ENCODE data around the gene PDGFB. TPM values are rescaled to one million over a fixed set of nuclear protein-coding genes. Genes with fewer than 3 reads are reported as not detected.
A peak's percentile ranks its signal among the peaks of the same experiment; 100 is the strongest.

The PDGFB gene
- total RNA-seq, 1 donor from 2014 or later = 0.44 TPM

- no peak overlapping the region for H3K27ac Mint-ChIP-seq (ENCODE audit: unreplicated experiment)
- H3K4me3 Mint-ChIP-seq (ENCODE audit: unreplicated experiment) = no peak overlapping the region
- no peaks in the 10 kb centered on the region for H3K36me3 Mint-ChIP-seq (ENCODE audit: unreplicated experiment)
- peaks cover 2% of the 10 kb centered on the region for H3K4me1 Mint-ChIP-seq (ENCODE audit: low read depth, unreplicated experiment)
- H3K9me3 Mint-ChIP-seq (ENCODE audit: unreplicated experiment) = no peaks in the 10 kb centered on the region
- peaks cover 1% of the 10 kb centered on the region for H3K27me3 Mint-ChIP-seq (ENCODE audit: unreplicated experiment)
- DNase-seq = no peak
- TF ChIP-seq CTCF (IDR thresholded peaks at IDR 0.05; ENCODE audit: partially characterized antibody, unreplicated experiment) = no peak
These were observed 18.4 kb downstream of the PDGFB start for GRCh38 chr22:39226353-39226752.

- Mint-ChIP-seq H3K27me3 (ENCODE audit: unreplicated experiment) (peaks cover 6% of the 10 kb centered on the region), H3K9me3 (ENCODE audit: unreplicated experiment) (no peaks in the 10 kb centered on the region), H3K4me1 (ENCODE audit: low read depth, unreplicated experiment) (peaks cover 2% of the 10 kb centered on the region), H3K4me3 (ENCODE audit: unreplicated experiment) (no peak overlapping the region), H3K36me3 (ENCODE audit: unreplicated experiment) (peaks cover 4% of the 10 kb centered on the region), H3K27ac (ENCODE audit: unreplicated experiment) (no peak overlapping the region)
- DNase-seq = no peak
- TF ChIP-seq CTCF (IDR thresholded peaks at IDR 0.05; ENCODE audit: partially characterized antibody, unreplicated experiment) = no peak
These were observed 19.2 kb downstream of the PDGFB start for GRCh38 chr22:39225591-39225990.

DNA sequence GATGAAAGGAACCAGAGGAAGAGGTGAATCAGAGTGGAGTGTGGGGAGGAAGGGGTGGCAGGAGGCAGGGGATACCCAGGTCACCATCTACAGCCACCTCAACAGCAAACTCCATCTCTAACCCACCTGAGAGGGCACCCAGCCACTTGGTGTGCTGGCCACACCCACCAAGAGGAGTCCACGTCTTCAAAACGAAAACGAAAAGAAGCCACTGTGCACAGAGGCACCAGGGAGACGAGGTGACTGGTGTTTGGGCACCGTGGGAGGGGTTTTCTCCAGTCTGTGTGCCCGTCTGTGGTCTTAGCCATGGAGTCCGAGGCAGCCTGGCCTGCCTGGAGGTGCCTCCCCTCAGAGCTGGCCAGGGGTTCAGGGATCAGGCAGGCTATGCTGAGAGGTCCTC is 20.2 kb downstream of the PDGFB start:
- H3K27me3 Mint-ChIP-seq (ENCODE audit: unreplicated experiment) = peaks cover 8% of the 10 kb centered on the region
- no peaks in the 10 kb centered on the region for H3K4me1 Mint-ChIP-seq (ENCODE audit: low read depth, unreplicated experiment)
- no peaks in the 10 kb centered on the region for H3K9me3 Mint-ChIP-seq (ENCODE audit: unreplicated experiment)
- H3K36me3 Mint-ChIP-seq (ENCODE audit: unreplicated experiment) = peaks cover 4% of the 10 kb centered on the region
- no peak for DNase-seq
- H3K4me3 Mint-ChIP-seq (ENCODE audit: unreplicated experiment) = no peak overlapping the region
- no peak overlapping the region for H3K27ac Mint-ChIP-seq (ENCODE audit: unreplicated experiment)
- no peak for TF ChIP-seq CTCF (IDR thresholded peaks at IDR 0.05; ENCODE audit: partially characterized antibody, unreplicated experiment)

DNA sequence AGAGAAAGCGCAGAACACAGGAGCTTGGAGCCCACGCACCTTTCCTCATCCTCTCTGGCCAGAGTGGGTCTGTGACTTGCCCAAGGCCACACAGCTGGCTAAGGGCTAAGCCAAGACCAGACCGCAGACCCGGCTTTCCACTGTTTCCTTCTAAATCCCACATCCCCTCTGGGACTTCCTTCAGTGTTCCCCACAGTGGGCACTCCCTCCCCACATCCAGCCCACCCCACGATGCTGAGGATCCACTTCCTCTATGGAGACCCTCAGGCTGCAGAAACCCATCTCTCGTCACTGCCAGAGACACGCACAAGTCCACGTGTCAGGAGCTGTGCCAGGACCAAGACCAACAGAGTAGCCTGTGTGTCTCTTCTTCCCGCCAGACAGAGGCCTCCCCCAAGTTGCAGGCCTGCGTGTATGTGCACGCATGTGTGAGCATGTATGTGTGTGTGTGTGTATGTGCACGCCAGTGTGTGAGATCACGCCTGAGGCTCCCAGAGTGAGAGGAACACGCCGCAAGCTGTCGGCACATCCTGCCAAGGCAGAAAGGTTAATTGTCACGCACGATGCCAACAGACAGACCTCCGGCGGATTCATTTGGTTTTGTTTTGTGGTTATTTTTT is 21.6 kb downstream of the PDGFB start:
- DNase-seq = peak; percentile 10
- Mint-ChIP-seq H3K9me3 (ENCODE audit: unreplicated experiment) (no peaks in the 10 kb centered on the region), H3K4me1 (ENCODE audit: low read depth, unreplicated experiment) (no peaks in the 10 kb centered on the region), H3K4me3 (ENCODE audit: unreplicated experiment) (no peak overlapping the region), H3K27ac (ENCODE audit: unreplicated experiment) (no peak overlapping the region), H3K36me3 (ENCODE audit: unreplicated experiment) (peaks cover 4% of the 10 kb centered on the region), H3K27me3 (ENCODE audit: unreplicated experiment) (peaks cover 7% of the 10 kb centered on the region)
- no peak for TF ChIP-seq CTCF (IDR thresholded peaks at IDR 0.05; ENCODE audit: partially characterized antibody, unreplicated experiment)

DNA sequence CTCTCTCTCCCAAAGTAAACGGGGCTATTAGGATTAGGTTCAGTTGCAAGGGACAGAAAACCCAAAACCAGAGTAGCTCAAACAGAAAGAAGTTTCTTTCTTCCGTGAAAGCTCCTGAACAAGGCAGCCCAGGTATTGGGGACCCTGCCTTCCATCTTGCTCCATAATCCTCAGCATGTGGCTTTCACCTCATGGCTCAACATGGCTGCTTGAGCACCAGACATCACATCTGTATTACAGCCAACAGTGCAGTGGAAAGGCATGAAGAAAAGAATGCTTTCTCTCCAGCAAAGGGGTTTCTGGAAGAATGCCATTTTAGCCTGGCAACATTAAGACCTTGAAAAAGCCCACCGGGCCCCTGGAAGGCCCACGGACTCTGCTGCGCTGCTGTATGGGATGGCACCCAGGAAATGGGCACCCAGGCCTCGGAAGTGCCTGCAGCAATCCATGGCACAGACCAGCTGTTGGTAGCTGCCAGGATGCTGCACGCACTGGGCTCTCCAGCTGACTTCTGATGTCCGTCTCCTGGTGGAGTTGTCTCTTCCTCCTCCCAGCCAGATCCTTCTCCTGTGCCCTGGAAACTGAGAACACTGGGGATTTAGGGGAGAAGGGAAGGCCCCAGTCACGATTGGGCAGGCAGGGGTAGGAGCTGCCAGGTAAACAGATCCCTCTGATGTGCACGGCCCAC is 22.6 kb downstream of the PDGFB start:
- Mint-ChIP-seq H3K9me3 (ENCODE audit: unreplicated experiment) (no peaks in the 10 kb centered on the region), H3K36me3 (ENCODE audit: unreplicated experiment) (peaks cover 4% of the 10 kb centered on the region), H3K27ac (ENCODE audit: unreplicated experiment) (no peak overlapping the region), H3K4me3 (ENCODE audit: unreplicated experiment) (no peak overlapping the region), H3K27me3 (ENCODE audit: unreplicated experiment) (peaks cover 7% of the 10 kb centered on the region), H3K4me1 (ENCODE audit: low read depth, unreplicated experiment) (no peaks in the 10 kb centered on the region)
- no peak for TF ChIP-seq CTCF (IDR thresholded peaks at IDR 0.05; ENCODE audit: partially characterized antibody, unreplicated experiment)
- peak; percentile 4 for DNase-seq

All from glutamatergic neuron (in vitro differentiated cells).